ENCODE measurements around the gene METTL21C.

Gene METTL21C

GRCh38 chr13:102718746-102719145, 23.9 kb upstream of the METTL21C start:
- TF ChIP-seq ZFX (IDR thresholded peaks at IDR 0.05; ENCODE audit: borderline replicate concordance) (no peak), CTCF (IDR thresholded peaks at IDR 0.05) (no peak)
- H3K27ac ChIP-seq = no peak overlapping the region

GRCh38 chr13:102715447-102715846, 20.6 kb upstream of the METTL21C start:
- no peak for TF ChIP-seq ZFX (IDR thresholded peaks at IDR 0.05; ENCODE audit: borderline replicate concordance)
- no peak for TF ChIP-seq CTCF (IDR thresholded peaks at IDR 0.05)
- H3K27ac ChIP-seq = no peak overlapping the region

- H3K27ac ChIP-seq = no peak overlapping the region
- TF ChIP-seq CTCF (IDR thresholded peaks at IDR 0.05) (no peak), ZFX (IDR thresholded peaks at IDR 0.05; ENCODE audit: borderline replicate concordance) (no peak)
Observed at GRCh38 chr13:102710261-102710679, 15.4 kb upstream of the METTL21C start.

- TF ChIP-seq ZFX (IDR thresholded peaks at IDR 0.05; ENCODE audit: borderline replicate concordance) (no peak), CTCF (IDR thresholded peaks at IDR 0.05) (no peak)
- H3K27ac ChIP-seq = no peak overlapping the region
Observed at GRCh38 chr13:102709536-102709935, 14.7 kb upstream of the METTL21C start.

GRCh38 chr13:102708991-102709390, 14.1 kb upstream of the METTL21C start:
- TF ChIP-seq ZFX (IDR thresholded peaks at IDR 0.05; ENCODE audit: borderline replicate concordance) = no peak
- TF ChIP-seq CTCF (IDR thresholded peaks at IDR 0.05) = no peak
- no peak overlapping the region for H3K27ac ChIP-seq

GRCh38 chr13:102708211-102708610, 13.4 kb upstream of the METTL21C start:
- TF ChIP-seq CTCF (IDR thresholded peaks at IDR 0.05) = no peak
- no peak for TF ChIP-seq ZFX (IDR thresholded peaks at IDR 0.05; ENCODE audit: borderline replicate concordance)
- no peak overlapping the region for H3K27ac ChIP-seq

DNA sequence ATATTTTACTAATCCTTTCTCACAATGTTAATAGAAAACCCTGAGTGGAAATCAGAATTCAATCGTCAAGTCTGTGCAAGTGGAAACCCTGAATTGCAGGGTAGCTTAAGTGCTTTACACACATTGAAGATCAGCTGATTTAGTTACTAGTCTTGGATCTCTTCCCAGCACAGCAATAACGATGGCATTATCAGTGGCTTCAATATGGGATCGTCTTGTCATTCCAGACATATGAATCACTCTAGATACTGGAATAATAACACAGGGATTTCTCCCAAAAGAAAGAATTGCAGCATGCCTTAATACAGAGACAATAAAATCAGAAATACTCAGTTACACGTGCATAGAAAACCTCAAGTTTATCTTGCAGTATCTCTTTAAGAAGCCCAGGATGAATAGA, 12.6 kb upstream of the METTL21C start:
- TF ChIP-seq ZFX (IDR thresholded peaks at IDR 0.05; ENCODE audit: borderline replicate concordance) (no peak), CTCF (IDR thresholded peaks at IDR 0.05) (no peak)
- no peak overlapping the region for H3K27ac ChIP-seq
